ENCODE measurements around the gene BRI3BP.

The BRI3BP gene

DNA sequence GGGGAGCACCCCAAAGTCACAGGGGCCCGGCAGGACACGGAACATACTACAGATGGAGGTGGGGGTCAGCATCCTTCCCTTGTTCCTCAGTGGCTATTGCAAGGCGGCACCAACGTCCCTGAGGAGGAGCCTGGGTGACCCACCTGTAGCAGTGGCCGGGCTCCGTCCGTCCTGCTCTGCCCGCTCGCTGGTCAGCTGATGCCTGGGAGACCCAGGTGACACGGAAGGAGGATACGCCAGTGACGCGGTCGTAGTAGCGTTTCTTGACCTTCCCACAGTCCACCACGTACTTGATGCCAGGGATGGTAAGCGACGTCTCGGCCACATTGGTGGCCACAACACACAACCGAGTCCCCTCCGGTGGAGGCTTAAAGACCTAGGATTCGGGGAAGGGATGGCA lies 29.2 kb upstream of the BRI3BP start:
- Histone ChIP-seq H3K4me1 (ENCODE audit: control extremely low read depth in 1 of 4, control insufficient read depth in 4 of 4, insufficient read depth in 4 of 4, low read length in 3 of 4) (no peaks in the 10 kb centered on the region), H3K36me3 (ENCODE audit: control insufficient read depth in 4 of 4, insufficient read depth in 4 of 4, low read length in 3 of 4) (peaks cover 9 to 83% (median 54%) of the 10 kb centered on the region in 4 experiments), H3K9me3 (ENCODE audit: control extremely low read depth in 1 of 5, control insufficient read depth in 4 of 5, insufficient read depth in 2 of 5, low read depth in 1 of 5, low read length in 4 of 5) (no peaks in the 10 kb centered on the region), H3K4me3 (ENCODE audit: control insufficient read depth in 1 of 7, extremely low read depth in 1 of 7, insufficient read depth in 4 of 7, low read depth in 2 of 7, low read length in 6 of 7) (no peak overlapping the region), H3K27me3 (replicated peaks in 2 of 5; ENCODE audit: control insufficient read depth in 4 of 5, insufficient read depth in 5 of 5, low read length in 4 of 5) (no peaks in the 10 kb centered on the region), H3K27ac (ENCODE audit: insufficient read depth in 1 of 2, low read depth in 1 of 2, low read length in 2 of 2, poor library complexity in 1 of 2, severe bottlenecking in 2 of 2) (no peak overlapping the region)
- ChIA-PET POLR2A (no interaction called here), CTCF (no interaction called here)
- 97% methylated on average over 22 of the region's 22 CpGs for WGBS (ENCODE audit: insufficient coverage)
- no peak for DNase-seq

DNA sequence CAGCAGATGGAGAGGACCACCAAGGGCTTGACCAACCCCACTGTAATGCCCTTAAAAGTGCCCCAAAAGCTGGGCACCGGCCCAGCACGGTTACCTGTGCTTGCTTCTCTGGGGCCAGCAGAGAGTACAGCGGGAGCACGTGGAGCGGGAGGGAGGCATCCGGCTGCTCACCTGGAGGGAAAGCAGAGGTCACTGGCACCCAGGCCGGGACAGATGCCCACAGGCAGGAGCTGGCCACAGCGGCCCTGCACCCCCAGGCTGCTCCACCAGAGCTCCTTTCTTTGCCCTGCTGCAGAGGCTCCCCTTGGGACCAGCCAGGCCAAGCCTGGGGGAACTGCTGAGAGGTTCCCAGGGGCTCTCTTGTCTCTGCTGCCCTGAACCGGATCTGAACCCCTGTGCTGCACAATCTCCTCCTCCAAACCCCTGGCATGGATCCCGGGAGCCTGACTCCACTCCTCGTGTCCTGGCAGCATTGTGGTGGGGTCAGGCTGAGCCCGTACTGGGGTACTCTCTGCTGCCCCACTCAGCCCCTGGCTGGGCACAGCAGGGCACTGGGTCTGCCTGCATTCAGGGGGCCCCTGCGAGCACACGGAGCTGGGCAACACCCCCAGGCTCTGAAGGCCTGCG lies 28.5 kb upstream of the BRI3BP start:
- Histone ChIP-seq H3K27me3 (replicated peaks in 2 of 5; ENCODE audit: control insufficient read depth in 4 of 5, insufficient read depth in 5 of 5, low read length in 4 of 5) (no peaks in the 10 kb centered on the region), H3K4me1 (ENCODE audit: control extremely low read depth in 1 of 4, control insufficient read depth in 4 of 4, insufficient read depth in 4 of 4, low read length in 3 of 4) (no peaks in the 10 kb centered on the region), H3K9me3 (ENCODE audit: control extremely low read depth in 1 of 5, control insufficient read depth in 4 of 5, insufficient read depth in 2 of 5, low read depth in 1 of 5, low read length in 4 of 5) (no peaks in the 10 kb centered on the region), H3K27ac (ENCODE audit: insufficient read depth in 1 of 2, low read depth in 1 of 2, low read length in 2 of 2, poor library complexity in 1 of 2, severe bottlenecking in 2 of 2) (no peak overlapping the region), H3K36me3 (ENCODE audit: control insufficient read depth in 4 of 4, insufficient read depth in 4 of 4, low read length in 3 of 4) (peaks cover 9 to 83% (median 50%) of the 10 kb centered on the region in 4 experiments), H3K4me3 (ENCODE audit: control insufficient read depth in 1 of 7, extremely low read depth in 1 of 7, insufficient read depth in 4 of 7, low read depth in 2 of 7, low read length in 6 of 7) (no peak overlapping the region)
- 96% methylated on average over 15 of the region's 15 CpGs for WGBS (ENCODE audit: insufficient coverage)
- no peak for DNase-seq
- ChIA-PET POLR2A (no interaction called here), CTCF (no interaction called here)

DNA sequence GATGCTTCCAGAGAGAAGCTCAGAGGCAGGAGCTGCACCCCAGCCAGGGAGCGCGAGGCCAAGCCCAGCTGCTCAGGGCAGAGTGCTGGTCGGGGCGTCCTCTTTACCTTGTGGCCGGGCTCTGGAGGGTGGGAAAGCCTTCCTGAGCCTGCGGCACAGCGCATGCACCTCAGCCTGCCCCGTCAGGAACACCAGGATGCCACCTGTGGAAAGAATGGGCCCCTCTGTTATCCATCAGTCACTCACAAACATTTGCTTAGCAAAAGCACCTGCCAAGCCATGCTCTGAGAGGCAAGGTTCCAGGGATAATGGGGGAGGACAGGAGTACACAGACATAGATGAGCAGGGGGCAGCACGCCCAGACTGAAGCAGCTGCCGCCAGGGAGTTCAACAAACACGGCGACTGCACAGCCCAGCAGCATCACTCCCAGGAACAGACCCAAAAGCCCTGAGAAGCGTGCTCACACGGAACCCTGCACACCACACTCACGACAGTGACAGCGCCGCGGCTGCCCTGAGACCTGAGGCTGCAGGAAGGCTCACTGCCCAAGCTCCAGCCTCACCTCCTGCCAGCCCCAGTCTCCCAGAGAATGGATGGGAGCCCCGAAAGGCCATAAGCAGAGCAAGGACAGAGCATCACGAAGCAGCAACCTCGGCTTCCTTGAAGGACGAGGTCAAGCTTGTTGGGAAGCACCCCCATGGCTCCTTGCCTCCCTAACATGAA lies 26.3 kb upstream of the BRI3BP start:
- POLR2A ChIA-PET, result no interaction called here
- DNase-seq, result no peak
- peaks cover 15 to 87% (median 60%) of the 10 kb centered on the region in 4 experiments for H3K36me3 ChIP-seq (ENCODE audit: control insufficient read depth in 4 of 4, insufficient read depth in 4 of 4, low read length in 3 of 4)
- CTCF ChIA-PET, result interaction anchor here (1.4 kb wide), 1 partner anchor 10 kb away, joined by 3 read pairs; no protein-coding TSS in a partner anchor
- no peaks in the 10 kb centered on the region for H3K27me3 ChIP-seq (replicated peaks in 2 of 5; ENCODE audit: control insufficient read depth in 4 of 5, insufficient read depth in 5 of 5, low read length in 4 of 5)
- no peaks in the 10 kb centered on the region for H3K4me1 ChIP-seq (ENCODE audit: control extremely low read depth in 1 of 4, control insufficient read depth in 4 of 4, insufficient read depth in 4 of 4, low read length in 3 of 4)
- no peak overlapping the region for H3K4me3 ChIP-seq (ENCODE audit: control insufficient read depth in 1 of 7, extremely low read depth in 1 of 7, insufficient read depth in 4 of 7, low read depth in 2 of 7, low read length in 6 of 7)
- 99% methylated on average over 19 of the region's 22 CpGs for WGBS (ENCODE audit: insufficient coverage)
- no peak overlapping the region for H3K27ac ChIP-seq (ENCODE audit: insufficient read depth in 1 of 2, low read depth in 1 of 2, low read length in 2 of 2, poor library complexity in 1 of 2, severe bottlenecking in 2 of 2)
- no peaks in the 10 kb centered on the region for H3K9me3 ChIP-seq (ENCODE audit: control extremely low read depth in 1 of 5, control insufficient read depth in 4 of 5, insufficient read depth in 2 of 5, low read depth in 1 of 5, low read length in 4 of 5)

DNA sequence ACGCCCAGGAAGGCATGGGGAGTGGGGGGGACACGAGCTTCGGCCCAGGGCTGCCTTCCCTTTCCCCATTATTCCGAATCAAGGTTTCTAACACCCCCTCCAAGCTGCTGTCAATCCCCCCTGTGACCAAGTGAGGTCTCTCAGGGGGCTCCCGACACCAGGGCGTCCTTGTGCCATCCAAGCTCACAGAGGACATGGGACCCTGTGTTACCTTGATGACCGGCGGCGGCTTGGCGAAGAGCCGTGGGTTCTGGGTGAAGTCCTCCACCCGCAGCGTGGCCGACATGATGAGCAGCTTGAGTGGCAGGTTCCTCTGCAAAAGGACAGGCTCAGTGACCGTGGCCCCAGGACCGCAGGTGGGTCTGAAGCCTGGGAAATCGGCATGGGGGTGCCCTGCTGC lies 24.8 kb upstream of the BRI3BP start:
- CTCF ChIA-PET, result interaction anchor here (1.0 to 1.5 kb wide), 2 partner anchors 10 to 29 kb away, joined by 3 to 5 read pairs; no protein-coding TSS in a partner anchor

DNA sequence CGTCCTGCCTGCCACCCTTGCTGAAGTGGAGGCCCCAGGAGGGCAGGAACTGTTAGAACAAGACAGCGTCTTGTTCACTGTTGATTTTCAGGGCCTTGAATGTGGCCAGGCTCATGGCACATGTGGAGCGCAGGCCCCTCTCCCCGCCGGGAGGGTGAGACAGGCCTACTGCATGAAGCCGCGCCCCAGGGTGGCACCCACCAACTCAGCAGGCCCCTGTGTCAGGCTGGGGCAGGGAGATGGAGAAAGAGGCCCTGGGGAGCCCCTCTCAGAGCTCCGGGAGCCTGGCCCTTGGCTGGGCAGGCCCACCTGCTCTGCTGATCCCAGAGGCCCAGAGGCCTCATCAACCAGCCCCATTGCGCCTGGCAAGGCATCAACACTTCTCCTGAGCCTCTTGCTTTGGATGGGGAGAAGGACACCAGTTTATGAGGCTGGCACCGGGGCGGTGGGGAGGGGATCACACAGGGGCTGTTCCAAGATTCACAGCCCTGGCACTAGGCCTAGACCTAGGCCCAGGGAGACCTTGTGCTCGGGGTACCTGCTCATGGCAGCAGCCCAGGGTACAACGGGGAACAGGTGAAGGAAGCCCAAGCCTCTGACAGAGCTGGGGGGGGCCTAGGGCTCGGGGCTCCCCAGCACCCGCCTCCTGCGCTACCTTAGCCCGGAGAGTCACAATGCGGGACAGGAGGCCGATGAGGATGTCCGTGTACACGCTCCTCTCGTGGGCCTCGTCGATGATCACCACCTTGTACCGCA lies 22.6 kb upstream of the BRI3BP start:
- ChIA-PET POLR2A (no interaction called here), CTCF (no interaction called here)
- no peaks in the 10 kb centered on the region for H3K27me3 ChIP-seq (replicated peaks in 2 of 5; ENCODE audit: control insufficient read depth in 4 of 5, insufficient read depth in 5 of 5, low read length in 4 of 5)
- WGBS (ENCODE audit: insufficient coverage), result 99% methylated on average over 24 of the region's 25 CpGs
- DNase-seq, result no peak
- H3K9me3 ChIP-seq (ENCODE audit: control extremely low read depth in 1 of 5, control insufficient read depth in 4 of 5, insufficient read depth in 2 of 5, low read depth in 1 of 5, low read length in 4 of 5), result no peaks in the 10 kb centered on the region
- H3K4me1 ChIP-seq (ENCODE audit: control extremely low read depth in 1 of 4, control insufficient read depth in 4 of 4, insufficient read depth in 4 of 4, low read length in 3 of 4), result no peaks in the 10 kb centered on the region
- no peak overlapping the region for H3K27ac ChIP-seq (ENCODE audit: insufficient read depth in 1 of 2, low read depth in 1 of 2, low read length in 2 of 2, poor library complexity in 1 of 2, severe bottlenecking in 2 of 2)
- H3K4me3 ChIP-seq (ENCODE audit: control insufficient read depth in 1 of 7, extremely low read depth in 1 of 7, insufficient read depth in 4 of 7, low read depth in 2 of 7, low read length in 6 of 7), result no peak overlapping the region
- H3K36me3 ChIP-seq (ENCODE audit: control insufficient read depth in 4 of 4, insufficient read depth in 4 of 4, low read length in 3 of 4), result peaks cover 14 to 83% (median 57%) of the 10 kb centered on the region in 4 experiments

More for the DNA sequence above, 24.8 kb upstream of the BRI3BP start:
- H3K27me3 ChIP-seq (replicated peaks in 2 of 5; ENCODE audit: control insufficient read depth in 4 of 5, insufficient read depth in 5 of 5, low read length in 4 of 5), result no peaks in the 10 kb centered on the region
- POLR2A ChIA-PET, result interaction anchor here (0.5 kb wide), 1 partner anchor 99 kb away, joined by 5 read pairs; no protein-coding TSS in a partner anchor
- H3K36me3 ChIP-seq (ENCODE audit: control insufficient read depth in 4 of 4, insufficient read depth in 4 of 4, low read length in 3 of 4), result peaks cover 12 to 85% (median 61%) of the 10 kb centered on the region in 4 experiments
- no peaks in the 10 kb centered on the region for H3K4me1 ChIP-seq (ENCODE audit: control extremely low read depth in 1 of 4, control insufficient read depth in 4 of 4, insufficient read depth in 4 of 4, low read length in 3 of 4)
- no peak for DNase-seq
- no peak overlapping the region for H3K27ac ChIP-seq (ENCODE audit: insufficient read depth in 1 of 2, low read depth in 1 of 2, low read length in 2 of 2, poor library complexity in 1 of 2, severe bottlenecking in 2 of 2)
- WGBS (ENCODE audit: insufficient coverage), result 91% methylated on average over 17 of the region's 17 CpGs
- H3K9me3 ChIP-seq (ENCODE audit: control extremely low read depth in 1 of 5, control insufficient read depth in 4 of 5, insufficient read depth in 2 of 5, low read depth in 1 of 5, low read length in 4 of 5), result no peaks in the 10 kb centered on the region
- no peak overlapping the region for H3K4me3 ChIP-seq (ENCODE audit: control insufficient read depth in 1 of 7, extremely low read depth in 1 of 7, insufficient read depth in 4 of 7, low read depth in 2 of 7, low read length in 6 of 7)

DNA sequence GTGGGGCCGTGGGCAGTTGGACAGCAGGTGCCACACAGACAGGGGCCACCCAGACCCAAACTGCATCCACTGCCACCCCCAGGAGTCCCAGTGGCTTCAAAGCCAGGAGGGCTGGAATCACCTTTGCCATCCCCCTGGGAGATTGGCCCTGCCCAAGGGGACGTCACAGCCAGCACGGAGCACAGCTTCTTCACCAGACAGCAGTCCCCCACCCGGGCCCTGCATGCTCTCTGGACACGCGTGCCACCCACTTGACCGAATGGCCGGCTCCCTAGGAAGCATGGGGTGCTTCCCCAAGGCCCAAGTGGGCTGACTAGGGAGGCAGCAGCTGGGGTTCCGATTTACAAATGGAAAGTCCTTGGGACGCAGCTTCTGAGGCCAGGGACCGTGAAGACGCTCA lies 21.8 kb upstream of the BRI3BP start:
- H3K27ac ChIP-seq (ENCODE audit: insufficient read depth in 1 of 2, low read depth in 1 of 2, low read length in 2 of 2, poor library complexity in 1 of 2, severe bottlenecking in 2 of 2), result no peak overlapping the region
- ChIA-PET POLR2A (no interaction called here), CTCF (no interaction called here)
- DNase-seq, result no peak
- H3K9me3 ChIP-seq (ENCODE audit: control extremely low read depth in 1 of 5, control insufficient read depth in 4 of 5, insufficient read depth in 2 of 5, low read depth in 1 of 5, low read length in 4 of 5), result no peaks in the 10 kb centered on the region
- no peaks in the 10 kb centered on the region for H3K4me1 ChIP-seq (ENCODE audit: control extremely low read depth in 1 of 4, control insufficient read depth in 4 of 4, insufficient read depth in 4 of 4, low read length in 3 of 4)
- 91% methylated on average over 8 of the region's 12 CpGs for WGBS (ENCODE audit: insufficient coverage)
- H3K36me3 ChIP-seq (ENCODE audit: control insufficient read depth in 4 of 4, insufficient read depth in 4 of 4, low read length in 3 of 4), result peaks cover 14 to 80% (median 55%) of the 10 kb centered on the region in 4 experiments
- H3K4me3 ChIP-seq (ENCODE audit: control insufficient read depth in 1 of 7, extremely low read depth in 1 of 7, insufficient read depth in 4 of 7, low read depth in 2 of 7, low read length in 6 of 7), result no peak overlapping the region
- H3K27me3 ChIP-seq (replicated peaks in 2 of 5; ENCODE audit: control insufficient read depth in 4 of 5, insufficient read depth in 5 of 5, low read length in 4 of 5), result no peaks in the 10 kb centered on the region

DNA sequence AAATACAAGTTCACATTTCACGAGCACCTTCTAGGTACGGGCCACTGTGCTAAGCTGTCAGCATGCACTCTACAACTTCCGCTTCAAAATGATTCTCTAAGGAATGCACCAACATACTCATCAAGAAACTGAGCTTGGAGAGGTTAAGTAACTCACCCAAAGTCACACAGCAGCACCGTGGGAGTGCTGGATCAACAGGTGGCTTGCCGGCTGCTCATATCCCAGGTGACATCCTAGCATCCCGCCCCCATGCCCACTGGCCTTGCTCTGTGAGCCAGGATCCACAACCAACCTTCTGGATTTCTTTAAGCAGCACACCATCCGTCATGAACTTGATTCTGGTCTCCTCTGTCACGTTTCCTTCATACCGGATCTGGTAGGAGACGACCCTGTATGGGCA lies 21.2 kb upstream of the BRI3BP start:
- no peaks in the 10 kb centered on the region for H3K9me3 ChIP-seq (ENCODE audit: control extremely low read depth in 1 of 5, control insufficient read depth in 4 of 5, insufficient read depth in 2 of 5, low read depth in 1 of 5, low read length in 4 of 5)
- DNase-seq, result no peak
- H3K4me1 ChIP-seq (ENCODE audit: control extremely low read depth in 1 of 4, control insufficient read depth in 4 of 4, insufficient read depth in 4 of 4, low read length in 3 of 4), result no peaks in the 10 kb centered on the region
- POLR2A ChIA-PET, result interaction anchor here (0.7 kb wide), 1 partner anchor 21 kb away, joined by 3 read pairs; the partner anchor contains the start of gene BRI3BP
- H3K4me3 ChIP-seq (ENCODE audit: control insufficient read depth in 1 of 7, extremely low read depth in 1 of 7, insufficient read depth in 4 of 7, low read depth in 2 of 7, low read length in 6 of 7), result no peak overlapping the region
- H3K27ac ChIP-seq (ENCODE audit: insufficient read depth in 1 of 2, low read depth in 1 of 2, low read length in 2 of 2, poor library complexity in 1 of 2, severe bottlenecking in 2 of 2), result no peak overlapping the region
- H3K27me3 ChIP-seq (replicated peaks in 2 of 5; ENCODE audit: control insufficient read depth in 4 of 5, insufficient read depth in 5 of 5, low read length in 4 of 5), result no peaks in the 10 kb centered on the region
- CTCF ChIA-PET, result no interaction called here
- WGBS (ENCODE audit: insufficient coverage), result 96% methylated on average over 10 of the region's 10 CpGs
- H3K36me3 ChIP-seq (ENCODE audit: control insufficient read depth in 4 of 4, insufficient read depth in 4 of 4, low read length in 3 of 4), result peaks cover 13 to 78% (median 56%) of the 10 kb centered on the region in 4 experiments

All from common myeloid progenitor, CD34-positive (primary cell).